Stimulated activated CD4-positive, alpha-beta T cell treated with anti-CD3 and anti-CD28 coated beads, Interleukin-2, amount 100 ng/mL, for 48 hours (primary cell): ENCODE results near the gene AK1.

Experiments used
- DNase-seq, 2 donors: peaks; one replicate each; pipeline ENCODE4 v3.0.0-alpha.2; 2020

Gene AK1

DNA sequence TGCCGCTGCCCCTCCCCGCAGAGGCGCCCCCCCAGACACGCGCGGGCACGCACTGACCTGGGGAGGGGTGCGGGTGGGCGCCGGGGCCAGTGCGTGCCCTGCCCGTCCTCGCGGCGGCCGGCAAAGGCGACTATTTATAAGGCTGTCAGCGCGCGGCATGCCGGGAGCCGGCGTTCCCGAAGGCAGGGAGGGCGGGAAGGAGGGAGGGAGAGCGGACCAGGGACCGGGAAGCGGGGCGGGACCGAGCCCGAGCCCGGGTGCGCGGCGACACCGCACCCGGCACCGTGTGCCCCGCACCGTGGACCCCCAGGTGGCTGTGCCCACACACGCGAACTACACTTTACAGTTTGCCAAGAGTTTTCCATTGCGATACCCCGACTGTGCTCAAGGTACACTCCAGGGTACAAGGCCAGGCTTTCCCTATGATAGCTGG, at the start of gene AK1:
Gene AK1, minus strand, starts transcription at position 110 of the 433 bp plus-strand sequence. CDS start 3,058 bp downstream, outside the sequence.
- no peak for DNase-seq

GRCh38 chr9:127926906-127927200, 49.4 kb upstream of the AK1 start:
- DNase-seq = no peak

DNA sequence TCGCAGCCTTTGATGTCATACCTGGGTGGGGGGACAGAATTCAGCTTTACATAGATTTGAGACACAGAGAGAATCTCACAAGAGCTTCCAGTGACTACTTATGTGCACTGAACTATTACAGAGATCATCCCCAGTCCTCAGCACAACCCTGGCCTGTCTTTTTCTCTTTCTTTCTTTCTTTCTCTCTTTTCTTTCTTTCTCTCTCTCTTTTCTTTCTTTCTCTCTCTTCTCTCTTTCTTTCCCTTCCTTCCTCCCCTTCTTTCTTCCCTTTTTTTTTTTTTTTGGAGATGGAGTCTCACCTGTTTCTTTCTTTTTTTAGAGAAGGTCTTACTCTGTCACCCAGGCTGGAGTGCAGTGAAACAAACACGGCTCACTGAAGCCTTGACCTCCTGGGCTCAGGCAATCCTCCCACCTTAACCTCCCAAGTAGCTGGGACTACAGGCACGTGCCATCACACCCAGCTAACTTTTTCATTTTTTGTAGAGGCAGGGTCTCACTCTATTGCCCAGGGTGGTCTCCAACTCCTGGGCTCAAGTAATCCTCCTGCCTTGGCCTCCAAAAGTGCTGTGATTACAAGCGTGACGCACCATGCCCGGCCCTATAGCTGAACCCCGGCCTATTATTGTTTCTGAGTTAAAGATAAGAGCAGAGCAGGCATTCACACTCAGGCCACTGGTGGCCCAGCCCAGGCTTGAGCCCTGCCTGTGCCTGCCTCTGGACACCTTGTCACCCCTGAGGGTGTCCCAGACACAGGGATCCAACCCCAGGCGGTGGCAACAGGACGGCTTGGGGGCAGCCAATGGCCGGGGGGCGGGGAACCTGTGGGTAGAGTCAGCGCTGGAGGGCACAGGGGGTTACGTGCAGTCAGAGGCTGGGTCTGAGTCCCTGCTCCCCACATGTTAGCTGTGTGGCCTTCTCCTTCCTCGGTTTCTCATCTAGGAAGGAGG, 48.8 kb upstream of the AK1 start:
- no peak for DNase-seq

- DNase-seq = no peak
Observed at GRCh38 chr9:127924736-127925444, 47.4 kb upstream of the AK1 start.

DNA sequence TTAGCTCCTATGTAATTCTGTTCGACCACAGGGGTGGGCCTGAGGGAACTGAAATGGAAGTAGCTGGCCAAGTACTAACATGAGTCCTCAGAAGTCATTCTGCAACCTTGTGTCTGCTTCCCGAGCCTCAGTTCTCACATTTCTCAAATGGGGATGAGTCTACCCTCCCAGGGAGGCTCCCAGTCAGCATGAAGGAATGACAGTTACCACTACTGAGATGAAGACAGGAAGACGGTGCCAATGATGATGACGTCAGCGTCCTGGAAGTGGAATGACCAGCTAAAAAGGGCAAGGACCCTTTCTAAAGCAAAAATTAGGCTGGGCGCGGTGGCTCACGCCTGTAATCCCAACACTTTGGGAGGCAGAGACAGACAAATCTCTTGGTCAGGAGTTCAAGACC, 46.3 kb upstream of the AK1 start:
- DNase-seq = no peak

DNA sequence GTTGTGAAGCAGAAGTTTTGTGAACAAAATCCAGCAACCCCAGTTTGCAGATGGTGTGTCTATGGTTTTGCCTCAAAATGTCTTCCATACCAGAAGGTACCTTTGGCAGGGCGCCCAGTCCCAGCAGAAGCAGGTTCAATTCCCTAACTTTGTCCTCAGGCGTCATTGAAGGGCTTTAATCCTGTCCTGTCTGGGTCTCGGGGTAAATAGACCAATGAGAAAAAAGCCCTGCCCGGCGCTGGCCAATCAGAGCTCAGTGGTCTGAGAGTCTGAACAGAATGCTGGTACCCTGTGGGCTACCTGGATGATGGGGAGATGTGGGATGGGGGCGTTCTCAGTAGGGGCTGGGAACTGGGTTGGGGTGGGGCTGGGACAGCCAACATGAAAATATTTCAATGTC, 45.6 kb upstream of the AK1 start:
- DNase-seq = no peak

- peak; percentile 86 for DNase-seq
Observed at GRCh38 chr9:127921557-127922120, 44.2 kb upstream of the AK1 start.

- DNase-seq = no peak
Observed at GRCh38 chr9:127920794-127921193, 43.3 kb upstream of the AK1 start.

DNA sequence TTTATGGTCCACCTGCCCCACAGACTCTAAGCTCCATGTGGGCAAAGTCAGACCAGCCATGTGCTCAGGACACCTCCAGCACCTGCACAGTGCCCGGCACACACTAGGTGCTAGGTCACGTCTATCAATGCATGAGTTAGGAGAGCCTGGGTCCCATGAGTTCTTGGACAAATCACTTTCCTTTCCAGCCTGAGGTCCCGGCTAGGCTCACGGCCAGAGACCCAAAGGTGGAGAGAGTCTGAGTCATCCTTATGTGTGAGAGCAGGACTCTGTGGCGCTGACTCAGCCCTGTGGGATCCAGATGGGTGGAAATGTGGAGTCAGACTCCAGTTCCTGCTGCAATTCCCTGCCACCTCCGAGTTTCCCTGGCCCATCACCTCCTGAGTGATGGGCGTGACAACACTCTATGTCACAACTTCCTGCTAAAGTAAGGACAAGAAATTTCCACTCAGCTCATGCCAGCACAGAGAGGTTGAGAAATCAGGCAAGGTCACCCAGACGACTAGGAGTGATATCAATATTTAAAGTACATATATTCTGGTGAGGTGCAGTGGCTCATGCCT, 41.9 kb upstream of the AK1 start:
- DNase-seq = no peak

GRCh38 chr9:127918183-127919107, 41.0 kb upstream of the AK1 start:
- DNase-seq = no peak

- DNase-seq = no peak
Observed at GRCh38 chr9:127917603-127918002, 40.1 kb upstream of the AK1 start.

DNA sequence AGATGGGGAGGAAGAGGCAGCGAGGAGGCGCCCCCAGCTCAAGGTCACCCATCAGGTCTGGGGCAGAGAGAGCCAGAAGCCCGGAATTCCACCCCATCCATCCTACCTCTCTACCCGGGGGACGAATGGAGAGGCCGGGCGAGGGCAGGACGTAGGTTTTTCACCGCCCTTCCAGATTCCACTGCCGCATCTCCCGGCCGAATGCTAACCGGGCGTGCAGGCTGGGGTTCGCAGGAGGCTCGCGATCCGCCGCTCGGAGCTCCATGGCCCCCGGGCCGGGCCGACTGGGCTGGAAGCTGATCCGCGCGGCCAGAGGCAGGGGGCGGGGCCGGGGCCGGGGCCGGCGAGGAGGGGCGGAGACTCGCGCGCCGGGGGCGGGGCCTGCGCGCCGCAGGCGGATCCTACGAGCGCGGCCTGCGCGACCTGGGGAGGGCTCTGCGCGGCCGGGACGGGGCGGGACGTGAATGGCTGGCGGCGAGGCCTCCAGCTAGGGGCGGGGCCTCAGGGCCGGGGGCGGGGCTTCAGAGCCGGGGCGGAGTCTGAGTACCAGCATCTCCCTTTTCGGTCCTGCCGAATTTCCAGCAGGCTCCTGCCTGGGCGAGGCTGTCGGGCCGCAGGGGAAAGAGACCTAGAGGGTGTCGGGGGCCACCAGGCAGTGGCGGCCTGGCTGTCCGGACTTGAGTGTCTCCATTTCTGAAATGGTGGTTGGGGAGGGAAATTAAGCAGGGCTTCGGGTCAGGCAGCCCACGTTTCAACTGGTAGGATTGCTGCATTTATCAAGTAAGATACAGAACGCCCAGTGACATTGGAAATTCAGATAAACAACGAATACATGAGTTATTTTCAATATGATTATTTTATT, 39.5 kb upstream of the AK1 start, which contains the start of gene ST6GALNAC4:
Gene ST6GALNAC4, minus strand, starts transcription at position 322 of the 862 bp plus-strand sequence. CDS start 622 bp downstream, outside the sequence.
- DNase-seq = peak; percentile 97 to 98

DNA sequence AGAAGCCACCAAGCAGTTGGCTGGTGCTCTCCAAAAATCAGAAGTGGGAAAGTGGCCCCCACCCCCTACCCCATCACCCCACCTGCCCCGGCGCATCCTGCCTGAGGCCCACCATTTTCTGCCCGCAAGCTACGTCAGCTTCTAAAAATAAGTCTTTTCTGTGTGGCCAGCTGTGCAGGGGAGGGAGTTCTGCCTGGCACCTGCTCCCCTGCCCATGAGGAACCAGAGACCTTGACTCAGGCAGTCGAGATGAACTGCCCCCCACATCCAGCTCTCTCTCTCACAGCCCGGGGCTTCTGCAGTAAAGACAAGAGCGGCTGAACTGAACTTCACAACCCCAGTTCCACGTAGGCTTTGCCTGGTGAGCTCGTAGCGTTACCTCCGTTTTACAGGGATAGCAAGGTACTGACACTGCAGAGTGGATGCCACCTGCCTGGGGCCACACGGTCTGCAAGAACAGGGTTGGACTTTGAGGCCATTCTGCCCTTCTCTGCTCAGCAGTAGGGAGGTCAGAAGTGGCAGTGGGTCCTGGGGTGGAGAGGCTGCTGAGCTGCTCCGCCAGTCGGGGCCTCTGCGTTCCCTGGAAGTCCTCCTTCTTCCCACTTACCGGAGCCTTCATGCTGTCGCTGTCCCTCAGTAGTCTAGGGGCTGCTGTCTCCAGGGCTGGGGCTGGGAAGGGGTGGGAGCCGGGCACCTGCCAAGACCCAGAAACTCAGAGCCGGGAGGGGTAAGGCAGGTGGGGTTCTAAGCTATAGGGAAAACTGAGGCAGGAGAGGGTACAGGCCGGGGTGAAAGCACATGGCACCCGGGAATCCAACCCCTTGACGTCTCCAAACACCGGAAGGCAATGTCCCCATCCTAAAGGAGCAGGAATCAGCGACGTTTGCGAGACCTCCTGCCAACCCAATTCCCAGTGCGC, 38.6 kb upstream of the AK1 start:
- DNase-seq = no peak

- no peak for DNase-seq
Observed at GRCh38 chr9:127915325-127915752, 37.9 kb upstream of the AK1 start.

DNA sequence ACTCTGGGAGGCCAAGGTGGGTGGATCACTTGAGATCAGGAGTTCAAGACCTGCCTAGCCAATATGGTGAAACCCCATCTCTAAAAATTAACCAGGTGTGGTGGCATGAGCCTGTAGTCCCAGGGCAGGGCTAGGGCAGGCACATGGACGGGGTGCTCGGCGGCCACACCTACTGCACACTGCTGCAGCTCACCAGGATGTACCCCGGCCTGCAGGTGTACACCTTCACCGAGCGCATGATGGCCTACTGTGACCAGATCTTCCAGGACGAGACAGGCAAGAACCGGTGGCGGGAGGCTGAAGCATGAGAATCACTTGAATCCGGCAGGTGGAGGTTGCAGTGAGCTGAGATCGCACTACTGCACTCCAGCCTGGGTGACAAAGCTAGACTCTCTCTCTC, 36.2 kb upstream of the AK1 start:
- no peak for DNase-seq

GRCh38 chr9:127912882-127913281, 35.4 kb upstream of the AK1 start:
- no peak for DNase-seq

DNA sequence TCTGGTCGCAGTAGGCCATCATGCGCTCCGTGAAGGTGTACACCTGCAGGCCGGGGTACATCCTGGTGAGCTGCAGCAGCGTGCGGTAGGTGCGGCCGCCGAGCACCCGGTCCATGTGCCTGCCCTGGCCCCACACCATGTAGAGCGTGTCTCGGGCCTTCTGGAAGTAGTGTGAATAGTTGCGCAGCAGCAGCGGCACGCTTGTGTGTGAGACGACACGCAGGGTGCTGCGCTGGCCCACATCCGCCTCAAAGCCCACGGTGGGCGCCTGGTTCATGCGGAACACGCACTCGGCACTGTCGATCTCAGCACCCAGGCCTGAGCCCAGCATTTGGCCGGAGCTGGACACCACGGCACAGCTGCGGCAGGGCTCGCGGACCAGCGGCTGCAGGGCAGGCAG, 34.8 kb upstream of the AK1 start:
- no peak for DNase-seq

- no peak for DNase-seq
Observed at GRCh38 chr9:127910613-127911205, 33.2 kb upstream of the AK1 start.

DNA sequence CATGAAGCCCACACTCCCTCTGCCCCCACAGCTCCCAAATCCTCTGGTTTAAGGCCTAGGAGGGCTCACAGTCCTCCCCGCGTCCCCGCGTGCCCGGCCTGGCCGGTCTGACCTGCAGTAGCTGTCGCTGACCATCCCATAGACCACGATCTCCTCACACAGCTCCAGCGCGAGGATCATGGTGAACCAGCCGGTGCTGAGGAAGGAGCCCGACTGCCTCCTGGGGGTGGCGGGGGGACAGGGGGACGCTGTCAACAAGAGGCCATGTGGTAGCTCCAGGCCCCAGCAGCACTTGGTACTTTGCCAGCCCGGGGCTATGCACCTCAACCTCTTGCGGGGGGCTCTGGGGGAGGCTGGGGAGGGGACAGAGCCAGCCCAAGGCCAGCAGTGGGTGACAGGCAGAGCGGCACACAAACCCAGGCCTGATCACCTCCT, 32.4 kb upstream of the AK1 start:
- DNase-seq = no peak

DNA sequence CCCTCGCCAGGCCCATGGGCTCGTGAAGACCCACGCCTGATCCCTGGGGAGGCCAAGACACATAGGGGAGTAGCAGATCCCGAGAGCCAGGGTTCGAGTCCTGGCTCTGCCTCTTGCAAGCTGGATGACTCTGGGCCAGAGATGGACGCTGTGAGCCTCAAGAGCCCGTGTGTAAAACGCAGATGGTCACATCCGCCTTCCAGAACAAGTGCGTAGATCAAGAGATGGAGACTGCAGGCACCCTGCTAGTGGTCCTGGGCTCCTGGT, 31.1 kb upstream of the AK1 start:
- DNase-seq = no peak
